ENCODE data around the gene MEMO1. TPM values are rescaled to one million over a fixed set of nuclear protein-coding genes. Genes with fewer than 3 reads are reported as not detected.

The MEMO1 gene
- total and polyA plus RNA-seq, 2 of the 4 experiments (the other 2 are of a cell fraction), result 23.7 to 49.7 TPM

GRCh38 chr2:31909661-31910060 is 101.1 kb downstream of the MEMO1 start:
- dilution Hi-C loops (cut with HindIII; ENCODE audit: low sequenced_read_pairs, unreplicated experiment), result no loop called here
- Histone ChIP-seq H3K56ac (ENCODE audit: extremely low read depth, insufficient read depth, low read length) (no peak overlapping the region), H3K27ac (ENCODE audit: insufficient read depth, low read length) (no peak overlapping the region), H2AFZ (replicated peaks; ENCODE audit: low read length, poor library complexity) (no peak overlapping the region), H3K14ac (replicated peaks; ENCODE audit: low read depth, low read length) (no peak overlapping the region), H3K27me3 (ENCODE audit: control insufficient read depth, insufficient read depth, low read length) (no peaks in the 10 kb centered on the region), H3K18ac (ENCODE audit: low read depth, low read length) (no peak overlapping the region), H2BK15ac (ENCODE audit: low read depth, low read length) (no peak overlapping the region), H2BK120ac (ENCODE audit: low read depth, low read length) (no peak overlapping the region), H2AK5ac (ENCODE audit: low read depth, low read length) (no peak overlapping the region), H2BK20ac (ENCODE audit: low read depth, low read length) (no peak overlapping the region), H3K9ac (ENCODE audit: low read depth, low read length) (no peak overlapping the region), H3K9me1 (ENCODE audit: insufficient read depth, low read length) (0 out of 2 replicates have a peak, but pooled peaks cover 2% of the 10 kb centered on the region), H4K20me1 (ENCODE audit: insufficient read depth, low read length) (no peaks in the 10 kb centered on the region), H2BK5ac (ENCODE audit: low read depth, low read length, poor library complexity, severe bottlenecking) (no peak overlapping the region), H4K91ac (ENCODE audit: insufficient read depth, low read depth, low read length) (no peak overlapping the region), H4K5ac (ENCODE audit: low read depth, low read length) (no peak overlapping the region), H2AK9ac (replicated peaks; ENCODE audit: low read depth, low read length, poor library complexity) (no peak overlapping the region), H3K4me1 (ENCODE audit: control insufficient read depth, insufficient read depth, low read length) (no peaks in the 10 kb centered on the region), H4K8ac (ENCODE audit: low read depth in 2 of 2, low read length in 2 of 2) (no peak overlapping the region), H3K9me3 (ENCODE audit: control insufficient read depth, insufficient read depth, low read length) (no peaks in the 10 kb centered on the region), H3K4ac (ENCODE audit: low read depth, low read length) (no peak overlapping the region), H3K79me1 (ENCODE audit: low read depth in 1 of 2, low read length in 2 of 2) (peaks cover 6 to 12% of the 10 kb centered on the region in 2 experiments), H3K4me3 (ENCODE audit: insufficient read depth, low read depth, low read length) (no peak overlapping the region), H3K4me2 (ENCODE audit: low read depth, low read length) (no peak overlapping the region), H3K23ac (ENCODE audit: low read depth, low read length) (no peak overlapping the region), H3K36me3 (ENCODE audit: control insufficient read depth, insufficient read depth, low read length) (peaks cover 9% of the 10 kb centered on the region; the same call in 1 of the 2 replicates)
- TF ChIP-seq MXI1 (IDR thresholded peaks at IDR 0.05; ENCODE audit: borderline replicate concordance, low read depth, low read length) (no peak), NFE2L2 (IDR thresholded peaks at IDR 0.05; ENCODE audit: low read depth, low read length) (no peak), RFX5 (IDR thresholded peaks at IDR 0.05; ENCODE audit: low read depth, low read length) (no peak), SMC3 (IDR thresholded peaks at IDR 0.05; ENCODE audit: low read depth, low read length) (no peak), FOS (IDR thresholded peaks at IDR 0.05; ENCODE audit: low read depth, low read length) (no peak), MAZ (IDR thresholded peaks at IDR 0.05; ENCODE audit: borderline replicate concordance, low read depth, low read length) (no peak), CTCF (conservative IDR thresholded peaks at IDR 0.05; ENCODE audit: low read depth, low read length) (no peak), MAFK (IDR thresholded peaks at IDR 0.05; ENCODE audit: low read depth, low read length) (no peak), CHD1 (IDR thresholded peaks at IDR 0.05; ENCODE audit: low read depth, low read length) (no peak), ELK1 (IDR thresholded peaks at IDR 0.05; ENCODE audit: borderline replicate concordance, low read depth, low read length) (no peak), BHLHE40 (IDR thresholded peaks at IDR 0.05; ENCODE audit: low read depth, low read length) (no peak), POLR2A (IDR thresholded peaks at IDR 0.05; ENCODE audit: low read depth, low read length) (no peak), RAD21 (IDR thresholded peaks at IDR 0.05; ENCODE audit: low read length) (no peak), CEBPB (IDR thresholded peaks at IDR 0.05; ENCODE audit: low read depth, low read length) (no peak), RCOR1 (IDR thresholded peaks at IDR 0.05; ENCODE audit: insufficient replicate concordance, low read length) (no peak), USF2 (IDR thresholded peaks at IDR 0.05; ENCODE audit: low read depth, low read length) (no peak)
- no TSS peak for BruUV-seq (replicated peaks)
- ChIA-PET CTCF (interaction anchor here (0.8 kb wide), 1 partner anchor 10 kb away, joined by 3 read pairs; no protein-coding TSS in a partner anchor), POLR2A (ENCODE audit: unreplicated experiment) (no interaction called here)
- intact Hi-C loops (cut with micrococcal nuclease), result no loop called here
- no peak for ATAC-seq (ENCODE audit: low read depth)
- in situ Hi-C loops (cut with MboI; ENCODE audit: low sequenced_read_pairs), result no loop called here
- no peak for DNase-seq

Data from IMR-90 (cell line).